Body of pancreas (tissue), 4 donors: ENCODE data around the gene ITGA2. TPM values are rescaled to one million over a fixed set of nuclear protein-coding genes. Genes with fewer than 3 reads are reported as not detected.

Experiments used
- ATAC-seq: fragments of 150-250 bp; one replicate; pipeline ENCODE4 v1.9.1; 2016
- DNase-seq, 4 donors: peaks; one replicate each; pipeline ENCODE4 v3.0.0-alpha.2; 2019
- H3K27ac ChIP-seq, 4 donors: fragments of 200-600 bp; sonication (generic); 1 replicate in 3 of 4; 2 replicates in 1 of 4; pipeline versions ENCODE4 v1.5.1 to v1.6.1; 2016 to 2019; ENCODE audit warnings: mild to moderate bottlenecking in 1 of 4, mixed read lengths in 1 of 4, moderate library complexity in 1 of 4
- H3K27me3 ChIP-seq, 2 donors: fragments of 200-600 bp; sonication (generic); one replicate each; pipeline ENCODE4 v1.6.0; 2016; ENCODE audit warnings: mild to moderate bottlenecking in 1 of 2
- H3K36me3 ChIP-seq, 2 donors: fragments of 200-600 bp; sonication (generic); replicated peaks in 1 of 2; 2 replicates each; pipeline ENCODE4 v1.5.1; 2016; ENCODE audit warnings: low read depth in 2 of 2; ENCODE audit not compliant: insufficient read depth in 1 of 2
- H3K4me1 ChIP-seq: fragments of 200-600 bp; sonication (generic); one replicate; pipeline ENCODE4 v1.6.0; 2016
- H3K4me3 ChIP-seq, 2 donors: fragments of 200-600 bp; sonication (generic); 1 replicate in 1 of 2; 2 replicates in 1 of 2; pipeline ENCODE4 v1.5.1; 2016 to 2019
- H3K9me3 ChIP-seq, 3 donors: fragments of 200-600 bp; sonication (generic); 1 replicate in 2 of 3; 2 replicates in 1 of 3; pipeline ENCODE4 v1.5.1; 2016
- POLR2A ChIP-seq, 3 donors: fragments of 450-650 bp; IDR thresholded peaks; one replicate each; pipeline ENCODE4 v1.6.1; 2016; ENCODE audit warnings: antibody characterized with exemption in 3 of 3, mild to moderate bottlenecking in 2 of 3
- WGBS, 2 donors: methylation state at CpG; one replicate each; pipeline ENCODE4 v1.1.5; 2017; 5-methylcytosine and 5-hydroxymethylcytosine counted together
- intact Hi-C: fragments of 100-400 bp; cut with DNase I; formaldehyde crosslinking; loops from one replicate; pipeline ENCODE4 v1.15.1; 2023
- total RNA-seq, 2 donors: library from RNA; depleted of rRNA; stranded (reverse); fragments of >200 nt; gene quantifications; one replicate each; pipeline ENCODE4 v1.1.0, GENCODE V29; 2016
- TF ChIP-seq, protein P1 (sequence below), 7 experiments: fragments of 450-650 bp in 4 of 7; fragments of 200-600 bp in 3 of 7; sonication (generic) in 3 of 7; IDR thresholded peaks; one replicate each; pipeline ENCODE4 v1.5.1; 2016 to 2019; ENCODE audit warnings: antibody characterized with exemption in 7 of 7

The ITGA2 gene
- total RNA-seq, 2 donors from 2014 or later, result 4.0 to 4.4 TPM

GRCh38 chr5:53089481-53089991, 100.4 kb downstream of the ITGA2 start:
- 83 to 87% methylated on average over 4 of the region's 4 CpGs for WGBS, 2 donors
- intact Hi-C loops, result no loop called here
- ATAC-seq (no peak), DNase-seq (no peak)
- H3K36me3 ChIP-seq, result no peaks in the 10 kb centered on the region
- no peak overlapping the region for H3K4me3 ChIP-seq
- no peaks in the 10 kb centered on the region for H3K27me3 ChIP-seq
- no peak overlapping the region for H3K27ac ChIP-seq
- TF ChIP-seq POLR2A (IDR thresholded peaks at IDR 0.05), result no peak
- TF ChIP-seq, protein P1, sequence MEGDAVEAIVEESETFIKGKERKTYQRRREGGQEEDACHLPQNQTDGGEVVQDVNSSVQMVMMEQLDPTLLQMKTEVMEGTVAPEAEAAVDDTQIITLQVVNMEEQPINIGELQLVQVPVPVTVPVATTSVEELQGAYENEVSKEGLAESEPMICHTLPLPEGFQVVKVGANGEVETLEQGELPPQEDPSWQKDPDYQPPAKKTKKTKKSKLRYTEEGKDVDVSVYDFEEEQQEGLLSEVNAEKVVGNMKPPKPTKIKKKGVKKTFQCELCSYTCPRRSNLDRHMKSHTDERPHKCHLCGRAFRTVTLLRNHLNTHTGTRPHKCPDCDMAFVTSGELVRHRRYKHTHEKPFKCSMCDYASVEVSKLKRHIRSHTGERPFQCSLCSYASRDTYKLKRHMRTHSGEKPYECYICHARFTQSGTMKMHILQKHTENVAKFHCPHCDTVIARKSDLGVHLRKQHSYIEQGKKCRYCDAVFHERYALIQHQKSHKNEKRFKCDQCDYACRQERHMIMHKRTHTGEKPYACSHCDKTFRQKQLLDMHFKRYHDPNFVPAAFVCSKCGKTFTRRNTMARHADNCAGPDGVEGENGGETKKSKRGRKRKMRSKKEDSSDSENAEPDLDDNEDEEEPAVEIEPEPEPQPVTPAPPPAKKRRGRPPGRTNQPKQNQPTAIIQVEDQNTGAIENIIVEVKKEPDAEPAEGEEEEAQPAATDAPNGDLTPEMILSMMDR (IDR thresholded peaks at IDR 0.05), result no peak
- peaks cover 16% of the 10 kb centered on the region for H3K4me1 ChIP-seq
- no peaks in the 10 kb centered on the region for H3K9me3 ChIP-seq

DNA sequence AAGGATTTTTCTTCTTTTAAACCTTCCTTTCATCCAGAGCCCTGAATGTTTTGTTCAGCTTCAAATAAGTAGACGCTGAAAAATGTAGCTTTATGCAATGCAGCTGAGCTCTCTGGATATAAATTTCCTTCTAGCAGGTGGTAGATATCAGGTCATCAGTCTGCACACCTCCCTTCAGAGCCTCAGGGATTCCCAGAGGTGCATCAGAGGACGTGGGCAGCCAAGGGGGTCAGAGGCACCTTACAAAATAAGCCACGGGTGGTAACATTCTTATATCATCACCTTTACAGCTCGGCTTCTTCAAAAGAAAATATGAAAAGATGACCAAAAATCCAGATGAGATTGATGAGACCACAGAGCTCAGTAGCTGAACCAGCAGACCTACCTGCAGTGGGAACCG, 101.1 kb downstream of the ITGA2 start:
- no peak overlapping the region for H3K4me3 ChIP-seq
- 80 to 86% methylated on average over 5 of the region's 5 CpGs for WGBS, 2 donors
- no peaks in the 10 kb centered on the region for H3K9me3 ChIP-seq
- no peaks in the 10 kb centered on the region for H3K27me3 ChIP-seq
- H3K36me3 ChIP-seq, result no peaks in the 10 kb centered on the region
- H3K4me1 ChIP-seq, result peaks cover 16% of the 10 kb centered on the region
- ATAC-seq (no peak), DNase-seq (no peak)
- intact Hi-C loops, result no loop called here
- no peak overlapping the region for H3K27ac ChIP-seq
- no peak for TF ChIP-seq POLR2A (IDR thresholded peaks at IDR 0.05)
- TF ChIP-seq, protein P1 (IDR thresholded peaks at IDR 0.05), result no peak

- TF ChIP-seq POLR2A (IDR thresholded peaks at IDR 0.05), result no peak
- TF ChIP-seq, protein P1 (IDR thresholded peaks at IDR 0.05), result no peak
- Histone ChIP-seq H3K27ac (no peak overlapping the region), H3K4me3 (no peak overlapping the region), H3K36me3 (no peaks in the 10 kb centered on the region), H3K27me3 (no peaks in the 10 kb centered on the region), H3K9me3 (no peaks in the 10 kb centered on the region), H3K4me1 (peaks cover 16% of the 10 kb centered on the region)
- no peak for ATAC-seq
- WGBS, 2 donors, result 77 to 88% methylated on average over 2 of the region's 2 CpGs
- intact Hi-C loops, result no loop called here
- no peak for DNase-seq
Observed at GRCh38 chr5:53091289-53091688, 102.1 kb downstream of the ITGA2 start.

DNA sequence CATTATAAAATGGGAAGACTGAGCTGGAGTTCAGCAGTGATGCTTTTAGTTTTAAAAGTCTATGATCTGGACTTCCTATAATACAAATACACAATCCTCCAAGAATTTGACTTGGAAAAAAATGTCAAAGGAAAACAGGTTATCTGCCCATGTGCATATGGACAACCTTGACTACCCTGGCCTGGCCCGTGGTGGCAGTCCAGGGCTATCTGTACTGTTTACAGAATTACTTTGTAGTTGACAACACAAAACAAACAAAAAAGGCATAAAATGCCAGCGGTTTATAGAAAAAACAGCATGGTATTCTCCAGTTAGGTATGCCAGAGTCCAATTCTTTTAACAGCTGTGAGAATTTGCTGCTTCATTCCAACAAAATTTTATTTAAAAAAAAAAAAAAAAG, 103.1 kb downstream of the ITGA2 start:
- no peak for ATAC-seq

GRCh38 chr5:53095217-53095616, 106.1 kb downstream of the ITGA2 start:
- peaks cover 0 to 10% of the 10 kb centered on the region in 2 donors for H3K36me3 ChIP-seq
- peaks cover 8% of the 10 kb centered on the region for H3K4me1 ChIP-seq
- no peak overlapping the region for H3K4me3 ChIP-seq
- 83 to 85% methylated on average over 7 of the region's 7 CpGs for WGBS, 2 donors
- no peak for DNase-seq
- H3K27me3 ChIP-seq, result no peaks in the 10 kb centered on the region
- intact Hi-C loops, result no loop called here
- ATAC-seq, result no peak
- H3K27ac ChIP-seq, result no peak overlapping the region
- no peaks in the 10 kb centered on the region for H3K9me3 ChIP-seq
- TF ChIP-seq POLR2A (IDR thresholded peaks at IDR 0.05), result no peak
- TF ChIP-seq, protein P1 (IDR thresholded peaks at IDR 0.05), result no peak

More for the DNA sequence above, 103.1 kb downstream of the ITGA2 start:
- intact Hi-C loops, result no loop called here
- TF ChIP-seq POLR2A (IDR thresholded peaks at IDR 0.05), result no peak
- H3K4me1 ChIP-seq, result peaks cover 16% of the 10 kb centered on the region
- no peak overlapping the region for H3K27ac ChIP-seq
- 30 to 32% methylated on average over 2 of the region's 2 CpGs for WGBS, 2 donors
- H3K36me3 ChIP-seq, result peaks cover 0 to 4% of the 10 kb centered on the region in 2 donors
- no peaks in the 10 kb centered on the region for H3K9me3 ChIP-seq
- no peak overlapping the region for H3K4me3 ChIP-seq
- H3K27me3 ChIP-seq, result no peaks in the 10 kb centered on the region
- DNase-seq, result no peak
